Gastrocnemius medialis (tissue), 4 donors: ENCODE measurements around the gene SFT2D1.

Experiments
- POLR2A ChIP-seq, 2 donors: fragments of 450-650 bp; IDR thresholded peaks; one replicate each; pipeline ENCODE4 v1.6.1; 2017; ENCODE audit warnings: antibody characterized with exemption in 2 of 2, mild to moderate bottlenecking in 2 of 2, moderate library complexity in 2 of 2
- TF ChIP-seq, protein P1 (sequence below), 5 experiments: fragments of 450-650 bp in 3 of 5; fragments of 200-600 bp in 2 of 5; sonication (generic) in 2 of 5; IDR thresholded peaks in 4 of 5; conservative IDR thresholded peaks in 1 of 5; 1 replicate in 4 of 5; 2 replicates in 1 of 5; pipeline ENCODE4 v1.5.1; 2016 to 2019; ENCODE audit warnings: antibody characterized with exemption in 5 of 5, mild to moderate bottlenecking in 3 of 5, moderate library complexity in 3 of 5

DNA sequence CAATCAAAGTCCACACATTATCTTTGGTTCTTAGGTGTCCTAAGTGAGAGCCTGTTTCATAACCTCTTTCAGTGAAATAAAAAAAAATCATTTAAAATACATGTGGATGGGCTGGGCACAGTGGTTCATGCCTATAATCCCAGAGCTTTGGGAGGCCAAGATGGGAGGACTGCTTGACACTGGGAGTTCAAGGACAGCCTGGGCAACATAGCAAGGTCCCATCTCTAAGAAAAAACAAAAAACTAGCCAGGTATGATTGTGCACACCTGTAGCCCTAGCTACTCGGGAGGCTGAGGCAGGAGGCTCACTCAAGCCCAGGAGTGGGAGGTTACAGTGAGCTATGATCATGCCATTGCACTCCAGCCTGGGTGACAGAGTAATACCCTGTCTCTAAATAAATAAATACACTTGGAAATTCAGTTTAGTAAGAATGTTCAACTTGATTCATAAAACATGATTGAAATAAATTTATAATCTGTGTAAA is 36.8 kb upstream of the SFT2D1 start:
- TF ChIP-seq, protein P1, sequence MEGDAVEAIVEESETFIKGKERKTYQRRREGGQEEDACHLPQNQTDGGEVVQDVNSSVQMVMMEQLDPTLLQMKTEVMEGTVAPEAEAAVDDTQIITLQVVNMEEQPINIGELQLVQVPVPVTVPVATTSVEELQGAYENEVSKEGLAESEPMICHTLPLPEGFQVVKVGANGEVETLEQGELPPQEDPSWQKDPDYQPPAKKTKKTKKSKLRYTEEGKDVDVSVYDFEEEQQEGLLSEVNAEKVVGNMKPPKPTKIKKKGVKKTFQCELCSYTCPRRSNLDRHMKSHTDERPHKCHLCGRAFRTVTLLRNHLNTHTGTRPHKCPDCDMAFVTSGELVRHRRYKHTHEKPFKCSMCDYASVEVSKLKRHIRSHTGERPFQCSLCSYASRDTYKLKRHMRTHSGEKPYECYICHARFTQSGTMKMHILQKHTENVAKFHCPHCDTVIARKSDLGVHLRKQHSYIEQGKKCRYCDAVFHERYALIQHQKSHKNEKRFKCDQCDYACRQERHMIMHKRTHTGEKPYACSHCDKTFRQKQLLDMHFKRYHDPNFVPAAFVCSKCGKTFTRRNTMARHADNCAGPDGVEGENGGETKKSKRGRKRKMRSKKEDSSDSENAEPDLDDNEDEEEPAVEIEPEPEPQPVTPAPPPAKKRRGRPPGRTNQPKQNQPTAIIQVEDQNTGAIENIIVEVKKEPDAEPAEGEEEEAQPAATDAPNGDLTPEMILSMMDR (IDR thresholded peaks at IDR 0.05 in 4 of 5, conservative IDR thresholded peaks at IDR 0.05 in 1 of 5), result no peak
- TF ChIP-seq POLR2A (IDR thresholded peaks at IDR 0.05), result no peak
